ENCODE data around the gene CFAP57. TPM values are rescaled to one million over a fixed set of nuclear protein-coding genes. Genes with fewer than 3 reads are reported as not detected.

CFAP57 gene
- total RNA-seq, 1 donor from 2014 or later: not detected

GRCh38 chr1:43194509-43194908, 22.4 kb downstream of the CFAP57 start:
- Histone ChIP-seq H3K36me3 (no peaks in the 10 kb centered on the region), H3K9me3 (peaks cover 0 to 14% of the 10 kb centered on the region in 2 donors), H3K27ac (no peak overlapping the region), H3K27me3 (no peaks in the 10 kb centered on the region), H3K4me1 (no peaks in the 10 kb centered on the region), H3K4me3 (no peak overlapping the region)
- intact Hi-C loops (cut with DNase I): no loop called here
- no peak for TF ChIP-seq CTCF (IDR thresholded peaks at IDR 0.05)
- no peak for DNase-seq (ENCODE audit: low spot score in 2 of 2)

- Histone ChIP-seq H3K27me3 (no peaks in the 10 kb centered on the region), H3K9me3 (peaks cover 0 to 9% of the 10 kb centered on the region in 2 donors), H3K27ac (no peak overlapping the region), H3K4me3 (no peak overlapping the region), H3K4me1 (no peaks in the 10 kb centered on the region), H3K36me3 (no peaks in the 10 kb centered on the region)
- DNase-seq (ENCODE audit: low spot score in 2 of 2): no peak
- intact Hi-C loops (cut with DNase I): no loop called here
- TF ChIP-seq CTCF (IDR thresholded peaks at IDR 0.05): no peak
Measured at GRCh38 chr1:43197343-43198127, 25.4 kb downstream of the CFAP57 start.

- Histone ChIP-seq H3K36me3 (no peaks in the 10 kb centered on the region), H3K4me1 (no peaks in the 10 kb centered on the region), H3K4me3 (no peak overlapping the region), H3K9me3 (peaks cover 0 to 10% of the 10 kb centered on the region in 2 donors), H3K27me3 (no peaks in the 10 kb centered on the region), H3K27ac (no peak overlapping the region)
- intact Hi-C loops (cut with DNase I): no loop called here
- DNase-seq (ENCODE audit: low spot score in 2 of 2): no peak
- no peak for TF ChIP-seq CTCF (IDR thresholded peaks at IDR 0.05)
Measured at GRCh38 chr1:43199093-43199726, 27.1 kb downstream of the CFAP57 start.

DNA sequence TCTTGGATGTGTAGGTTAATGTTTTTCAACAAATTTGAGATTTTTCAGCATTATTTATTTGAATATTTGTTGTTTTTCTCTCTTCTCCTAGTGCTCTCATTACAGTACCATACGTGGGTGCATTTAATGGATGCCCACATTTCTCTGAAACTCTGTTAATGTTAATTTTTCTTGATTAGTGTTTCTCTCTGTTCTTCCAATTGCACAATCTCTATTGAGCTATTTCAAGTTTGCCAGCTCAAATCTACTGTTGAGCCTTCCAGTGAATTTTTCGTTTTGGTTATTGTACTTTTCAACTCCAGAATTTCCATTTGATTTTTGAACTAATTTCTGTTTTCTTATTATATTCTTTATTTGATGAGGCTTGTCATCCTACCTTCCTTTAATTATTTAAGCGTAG, 31.7 kb downstream of the CFAP57 start:
- Histone ChIP-seq H3K4me1 (peaks cover 0 to 15% of the 10 kb centered on the region in 2 donors), H3K36me3 (no peaks in the 10 kb centered on the region), H3K9me3 (peaks cover 0 to 4% of the 10 kb centered on the region in 2 donors), H3K4me3 (no peak overlapping the region), H3K27ac (no peak overlapping the region), H3K27me3 (no peaks in the 10 kb centered on the region)
- TF ChIP-seq CTCF (IDR thresholded peaks at IDR 0.05): no peak
- intact Hi-C loops (cut with DNase I): no loop called here
- no peak for DNase-seq (ENCODE audit: low spot score in 2 of 2)

GRCh38 chr1:43204394-43204793, 32.3 kb downstream of the CFAP57 start:
- TF ChIP-seq CTCF (IDR thresholded peaks at IDR 0.05): no peak
- Histone ChIP-seq H3K27ac (no peak overlapping the region), H3K27me3 (no peaks in the 10 kb centered on the region)

More at GRCh38 chr1:43204394-43204793, 32.3 kb downstream of the CFAP57 start:
- H3K36me3 ChIP-seq: no peaks in the 10 kb centered on the region
- intact Hi-C loops (cut with DNase I): no loop called here
- H3K9me3 ChIP-seq: peaks cover 0 to 4% of the 10 kb centered on the region in 2 donors
- no peak for DNase-seq (ENCODE audit: low spot score in 2 of 2)
- H3K4me3 ChIP-seq: no peak overlapping the region
- H3K4me1 ChIP-seq: peaks cover 0 to 15% of the 10 kb centered on the region in 2 donors
